ENCODE data around the gene KIFC3. TPM values are rescaled to one million over a fixed set of nuclear protein-coding genes. Genes with fewer than 3 reads are reported as not detected.

KIFC3 gene
- total RNA-seq, 4 donors from 2014 or later: 28.2 to 76.8 (median 46.6) TPM

GRCh38 chr16:57750796-57751538 lies 51.3 kb downstream of the KIFC3 start:
- H3K4me3 ChIP-seq: no peak overlapping the region
- H3K9me3 ChIP-seq: no peaks in the 10 kb centered on the region
- no peak for DNase-seq (ENCODE audit: extremely low spot score)
- no peaks in the 10 kb centered on the region for H3K27me3 ChIP-seq
- no peak overlapping the region for H3K27ac ChIP-seq (replicated peaks in 1 of 4)
- H3K36me3 ChIP-seq: peaks cover 4 to 82% (median 66%) of the 10 kb centered on the region in 4 donors
- 92% methylated on average over 22 of the region's 24 CpGs for WGBS
- no peaks in the 10 kb centered on the region for H3K4me1 ChIP-seq
- intact Hi-C loops (cut with DNase I): no loop called here
- TF ChIP-seq POLR2AphosphoS5 (IDR thresholded peaks at IDR 0.05) (no peak), POLR2A (IDR thresholded peaks at IDR 0.05; ENCODE audit: low read depth) (no peak), EP300 (IDR thresholded peaks at IDR 0.05) (no peak), CTCF (IDR thresholded peaks at IDR 0.05) (no peak)

GRCh38 chr16:57749856-57750452 lies 52.3 kb downstream of the KIFC3 start:
- Histone ChIP-seq H3K36me3 (peaks cover 4 to 73% (median 59%) of the 10 kb centered on the region in 4 donors), H3K27me3 (no peaks in the 10 kb centered on the region), H3K4me3 (no peak overlapping the region), H3K4me1 (no peaks in the 10 kb centered on the region), H3K27ac (replicated peaks in 1 of 4) (no peak overlapping the region), H3K9me3 (no peaks in the 10 kb centered on the region)
- TF ChIP-seq POLR2AphosphoS5 (IDR thresholded peaks at IDR 0.05) (no peak), EP300 (IDR thresholded peaks at IDR 0.05) (no peak), POLR2A (IDR thresholded peaks at IDR 0.05; ENCODE audit: low read depth) (no peak), CTCF (IDR thresholded peaks at IDR 0.05) (no peak)
- intact Hi-C loops (cut with DNase I): no loop called here
- DNase-seq (ENCODE audit: extremely low spot score): no peak
- 98% methylated on average over 5 of the region's 5 CpGs for WGBS

- 97% methylated on average over 3 of the region's 3 CpGs for WGBS
These were observed 53.1 kb downstream of the KIFC3 start for GRCh38 chr16:57749101-57749692.

GRCh38 chr16:57748596-57748995 lies 53.7 kb downstream of the KIFC3 start:
- intact Hi-C loops (cut with DNase I): no loop called here
- Histone ChIP-seq H3K27ac (replicated peaks in 1 of 4) (no peak overlapping the region), H3K4me1 (no peaks in the 10 kb centered on the region), H3K36me3 (peaks cover 4 to 73% (median 58%) of the 10 kb centered on the region in 4 donors), H3K27me3 (no peaks in the 10 kb centered on the region), H3K4me3 (no peak overlapping the region), H3K9me3 (no peaks in the 10 kb centered on the region)
- DNase-seq (ENCODE audit: extremely low spot score): no peak
- TF ChIP-seq EP300 (IDR thresholded peaks at IDR 0.05): no peak
- TF ChIP-seq CTCF (IDR thresholded peaks at IDR 0.05): no peak
- TF ChIP-seq POLR2AphosphoS5 (IDR thresholded peaks at IDR 0.05): no peak
- no peak for TF ChIP-seq POLR2A (IDR thresholded peaks at IDR 0.05; ENCODE audit: low read depth)
- WGBS: 78% methylated on average over 7 of the region's 11 CpGs

More at GRCh38 chr16:57749101-57749692, 53.1 kb downstream of the KIFC3 start:
- Histone ChIP-seq H3K36me3 (peaks cover 4 to 73% (median 57%) of the 10 kb centered on the region in 4 donors), H3K4me3 (no peak overlapping the region), H3K27ac (replicated peaks in 1 of 4) (no peak overlapping the region), H3K9me3 (no peaks in the 10 kb centered on the region), H3K4me1 (no peaks in the 10 kb centered on the region), H3K27me3 (no peaks in the 10 kb centered on the region)
- no peak for DNase-seq (ENCODE audit: extremely low spot score)
- TF ChIP-seq EP300 (IDR thresholded peaks at IDR 0.05) (no peak), POLR2AphosphoS5 (IDR thresholded peaks at IDR 0.05) (no peak), CTCF (IDR thresholded peaks at IDR 0.05) (no peak), POLR2A (IDR thresholded peaks at IDR 0.05; ENCODE audit: low read depth) (no peak)
- intact Hi-C loops (cut with DNase I): no loop called here
